ENCODE measurements around the gene PUDP.

- TF ChIP-seq CTCF (IDR thresholded peaks at IDR 0.05 in 8 of 11, conservative IDR thresholded peaks at IDR 0.05 in 3 of 11) (no peak), POLR2A (IDR thresholded peaks at IDR 0.05) (no peak), POLR2AphosphoS5 (IDR thresholded peaks at IDR 0.05) (no peak)
Observed at GRCh38 chrX:7112071-7112470, 35.9 kb downstream of the PUDP start.

Data from spleen (tissue), 7 donors.